ENCODE measurements around the gene STK35.

The STK35 gene

GRCh38 chr20:2136275-2136674 is 34.6 kb downstream of the STK35 start:
- TF ChIP-seq ZFX (IDR thresholded peaks at IDR 0.05; ENCODE audit: borderline replicate concordance) = no peak
- TF ChIP-seq CTCF (IDR thresholded peaks at IDR 0.05) = no peak
- no peak overlapping the region for H3K27ac ChIP-seq

GRCh38 chr20:2137552-2138201 is 36.0 kb downstream of the STK35 start:
- no peak for TF ChIP-seq ZFX (IDR thresholded peaks at IDR 0.05; ENCODE audit: borderline replicate concordance)
- no peak for TF ChIP-seq CTCF (IDR thresholded peaks at IDR 0.05)
- H3K27ac ChIP-seq = no peak overlapping the region

- TF ChIP-seq CTCF (IDR thresholded peaks at IDR 0.05) (no peak), ZFX (IDR thresholded peaks at IDR 0.05; ENCODE audit: borderline replicate concordance) (no peak)
- no peak overlapping the region for H3K27ac ChIP-seq
Observed at GRCh38 chr20:2138396-2138795, 36.8 kb downstream of the STK35 start.

GRCh38 chr20:2139250-2139649 is 37.6 kb downstream of the STK35 start:
- no peak overlapping the region for H3K27ac ChIP-seq
- no peak for TF ChIP-seq CTCF (IDR thresholded peaks at IDR 0.05)
- no peak for TF ChIP-seq ZFX (IDR thresholded peaks at IDR 0.05; ENCODE audit: borderline replicate concordance)

GRCh38 chr20:2139736-2140135 is 38.1 kb downstream of the STK35 start:
- no peak for TF ChIP-seq CTCF (IDR thresholded peaks at IDR 0.05)
- no peak for TF ChIP-seq ZFX (IDR thresholded peaks at IDR 0.05; ENCODE audit: borderline replicate concordance)
- H3K27ac ChIP-seq = no peak overlapping the region

- H3K27ac ChIP-seq = no peak overlapping the region
- TF ChIP-seq CTCF (IDR thresholded peaks at IDR 0.05) = no peak
- TF ChIP-seq ZFX (IDR thresholded peaks at IDR 0.05; ENCODE audit: borderline replicate concordance) = no peak
Observed at GRCh38 chr20:2140561-2140960, 38.9 kb downstream of the STK35 start.

- no peak for TF ChIP-seq CTCF (IDR thresholded peaks at IDR 0.05)
- no peak for TF ChIP-seq ZFX (IDR thresholded peaks at IDR 0.05; ENCODE audit: borderline replicate concordance)
Observed at GRCh38 chr20:2141600-2142575, 40.3 kb downstream of the STK35 start.

More at GRCh38 chr20:2141600-2142575, 40.3 kb downstream of the STK35 start:
- H3K27ac ChIP-seq = no peak overlapping the region
